ENCODE data around the gene WSB1. TPM values are rescaled to one million over a fixed set of nuclear protein-coding genes. Genes with fewer than 3 reads are reported as not detected.

The WSB1 gene
- total and polyA plus RNA-seq, 4 donors, result 26.6 to 86.2 (median 45.8) TPM

- Histone ChIP-seq H3K9me3 (ENCODE audit: control insufficient read depth in 4 of 4, low read length in 3 of 4) (no peaks in the 10 kb centered on the region), H3K27me3 (ENCODE audit: control insufficient read depth in 4 of 4, insufficient read depth in 4 of 4, low read length in 3 of 4) (no peaks in the 10 kb centered on the region), H3K36me3 (ENCODE audit: control insufficient read depth in 4 of 4, insufficient read depth in 3 of 4, low read depth in 1 of 4, low read length in 3 of 4) (no peaks in the 10 kb centered on the region), H3K4me3 (ENCODE audit: low read depth in 1 of 3, low read length in 3 of 3) (no peak overlapping the region), H3K27ac (ENCODE audit: low read depth in 1 of 2, low read length in 2 of 2) (no peak overlapping the region), H3K4me1 (ENCODE audit: control insufficient read depth in 4 of 4, insufficient read depth in 4 of 4, low read length in 3 of 4) (no peaks in the 10 kb centered on the region), H3K9ac (ENCODE audit: low read depth in 1 of 2, low read length in 2 of 2) (no peak overlapping the region)
- 93% methylated on average over 2 of the region's 2 CpGs for WGBS
- no peak for TF ChIP-seq FOXA2 (IDR thresholded peaks at IDR 0.05)
- no peak for TF ChIP-seq RXRA (IDR thresholded peaks at IDR 0.05)
- TF ChIP-seq FOXA1 (IDR thresholded peaks at IDR 0.05), result no peak
- TF ChIP-seq RAD21 (IDR thresholded peaks at IDR 0.05), result no peak
- no peak for TF ChIP-seq YY1 (IDR thresholded peaks at IDR 0.05)
- no peak for TF ChIP-seq SP1 (IDR thresholded peaks at IDR 0.05)
- TF ChIP-seq HNF4A (conservative IDR thresholded peaks at IDR 0.05), result no peak
- TF ChIP-seq ZBTB33 (IDR thresholded peaks at IDR 0.05), result no peak
- TF ChIP-seq MAX (IDR thresholded peaks at IDR 0.05), result no peak
- TF ChIP-seq ATF3 (IDR thresholded peaks at IDR 0.05), result no peak
- no peak for TF ChIP-seq REST (IDR thresholded peaks at IDR 0.05)
- no peak for TF ChIP-seq CTCF (IDR thresholded peaks at IDR 0.05; ENCODE audit: low read depth, low read length, missing input control)
- no peak for DNase-seq (ENCODE audit: low spot score)
These were observed 5.7 kb upstream of the WSB1 start for GRCh38 chr17:27288183-27288582.

- Histone ChIP-seq H3K27me3 (ENCODE audit: control insufficient read depth in 4 of 4, insufficient read depth in 4 of 4, low read length in 3 of 4) (no peaks in the 10 kb centered on the region), H3K9me3 (ENCODE audit: control insufficient read depth in 4 of 4, low read length in 3 of 4) (no peaks in the 10 kb centered on the region), H3K4me3 (ENCODE audit: low read depth in 1 of 3, low read length in 3 of 3) (no peak overlapping the region), H3K36me3 (ENCODE audit: control insufficient read depth in 4 of 4, insufficient read depth in 3 of 4, low read depth in 1 of 4, low read length in 3 of 4) (no peaks in the 10 kb centered on the region), H3K9ac (ENCODE audit: low read depth in 1 of 2, low read length in 2 of 2) (no peak overlapping the region), H3K4me1 (ENCODE audit: control insufficient read depth in 4 of 4, insufficient read depth in 4 of 4, low read length in 3 of 4) (peaks cover 0 to 2% (median 0%) of the 10 kb centered on the region in 4 donors), H3K27ac (ENCODE audit: low read depth in 1 of 2, low read length in 2 of 2) (no peak overlapping the region)
- no peak for DNase-seq (ENCODE audit: low spot score)
- TF ChIP-seq NR2F2 (IDR thresholded peaks at IDR 0.05) (no peak), ZBTB33 (IDR thresholded peaks at IDR 0.05) (no peak), CTCF (IDR thresholded peaks at IDR 0.05; ENCODE audit: low read depth, low read length, missing input control) (no peak), EGR1 (IDR thresholded peaks at IDR 0.05; ENCODE audit: low read depth in 2 of 2) (no peak), GABPA (IDR thresholded peaks at IDR 0.05 in 1 of 2, conservative IDR thresholded peaks at IDR 0.05 in 1 of 2) (no peak), YY1 (IDR thresholded peaks at IDR 0.05) (no peak), REST (IDR thresholded peaks at IDR 0.05) (no peak), FOXA2 (IDR thresholded peaks at IDR 0.05) (no peak), SP1 (IDR thresholded peaks at IDR 0.05) (no peak), RXRA (IDR thresholded peaks at IDR 0.05) (no peak), HNF4A (conservative IDR thresholded peaks at IDR 0.05) (no peak), FOXA1 (IDR thresholded peaks at IDR 0.05) (no peak)
These were observed 4.1 kb upstream of the WSB1 start for GRCh38 chr17:27289856-27290255.

All from liver (tissue), 9 donors.